Suprapubic skin (tissue), 4 donors: ENCODE measurements around the gene ALLC. TPM values are rescaled to one million over a fixed set of nuclear protein-coding genes. Genes with fewer than 3 reads are reported as not detected.

Experiments used
- DNase-seq, 2 donors: peaks; one replicate each; pipeline ENCODE4 v3.0.0-alpha.2; 2019; ENCODE audit warnings: low spot score in 2 of 2
- H3K27ac ChIP-seq: fragments of 200-600 bp; sonication (generic); one replicate; pipeline ENCODE4 v1.5.1; 2019
- H3K27me3 ChIP-seq: fragments of 200-600 bp; sonication (generic); one replicate; pipeline ENCODE4 v1.5.1; 2019
- H3K36me3 ChIP-seq: fragments of 200-600 bp; sonication (generic); one replicate; pipeline ENCODE4 v1.5.1; 2019
- H3K4me1 ChIP-seq: fragments of 200-600 bp; sonication (generic); one replicate; pipeline ENCODE4 v1.5.1; 2019
- H3K4me3 ChIP-seq: fragments of 200-600 bp; sonication (generic); one replicate; pipeline ENCODE4 v1.5.1; 2019; ENCODE audit warnings: mild to moderate bottlenecking
- H3K9me3 ChIP-seq: fragments of 200-600 bp; sonication (generic); one replicate; pipeline ENCODE4 v1.5.1; 2019
- CTCF ChIP-seq, 2 donors: fragments of 200-600 bp in 1 of 2; fragments of 450-650 bp in 1 of 2; sonication (generic) in 1 of 2; IDR thresholded peaks; one replicate each; pipeline ENCODE4 v1.5.1; 2016 to 2019; ENCODE audit warnings: antibody characterized with exemption in 2 of 2, mild to moderate bottlenecking in 1 of 2, moderate library complexity in 1 of 2
- EP300 ChIP-seq: sonication (generic); formaldehyde crosslinking; IDR thresholded peaks from one replicate; pipeline ENCODE4 v1.6.1; 2017; ENCODE audit warnings: antibody characterized with exemption
- POLR2A ChIP-seq, 2 donors: fragments of 450-650 bp; IDR thresholded peaks; one replicate each; pipeline ENCODE4 v1.6.1; 2017; ENCODE audit warnings: antibody characterized with exemption in 2 of 2, mild to moderate bottlenecking in 2 of 2, moderate library complexity in 2 of 2
- POLR2AphosphoS5 ChIP-seq, 3 donors: sonication (generic); formaldehyde crosslinking; IDR thresholded peaks; one replicate each; pipeline ENCODE4 v1.6.1; 2017; ENCODE audit warnings: antibody characterized with exemption in 3 of 3
- WGBS: methylation state at CpG from one replicate; pipeline ENCODE4 v1.1.5; 2018; 5-methylcytosine and 5-hydroxymethylcytosine counted together
- total RNA-seq, 4 donors: library from RNA; depleted of rRNA; stranded (reverse); fragments of >200 nt; gene quantifications; one replicate each; pipeline ENCODE4 v1.1.0, GENCODE V29; 2016

Gene ALLC
- total RNA-seq, 4 donors from 2014 or later: not detected

DNA sequence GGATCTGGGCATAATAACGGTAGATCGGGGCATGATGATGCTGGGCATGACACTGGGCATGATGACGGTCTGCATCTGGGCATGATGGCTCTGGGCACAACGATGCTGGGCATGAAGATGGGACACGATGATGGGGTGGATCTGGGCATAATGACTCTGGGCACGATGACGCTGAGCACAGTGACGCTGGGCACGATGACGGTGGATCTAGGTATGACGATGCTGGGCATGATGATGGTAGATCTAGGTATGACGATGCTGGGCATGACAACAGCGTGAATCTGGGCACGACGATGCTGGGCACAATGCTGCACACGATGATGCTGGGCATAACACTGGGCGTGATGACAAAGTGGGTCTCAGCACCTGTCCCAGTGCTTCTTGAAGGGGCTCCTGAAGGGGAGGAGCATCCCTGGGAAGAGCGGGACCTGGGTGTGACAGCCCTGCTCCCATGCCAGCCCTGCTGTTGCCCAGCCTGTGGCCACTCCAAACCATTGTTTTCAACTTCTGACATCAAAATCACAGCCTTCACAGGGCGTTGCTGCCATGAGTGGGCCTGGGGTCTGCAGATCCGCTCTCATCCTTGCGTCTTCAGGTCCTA is 30.4 kb upstream of the ALLC start:
- no peaks in the 10 kb centered on the region for H3K4me1 ChIP-seq
- no peak overlapping the region for H3K27ac ChIP-seq
- 94% methylated on average over 20 of the region's 21 CpGs for WGBS
- H3K9me3 ChIP-seq: no peaks in the 10 kb centered on the region
- no peak for TF ChIP-seq POLR2A (IDR thresholded peaks at IDR 0.05)
- no peak for TF ChIP-seq EP300
- no peaks in the 10 kb centered on the region for H3K27me3 ChIP-seq
- no peak for DNase-seq
- H3K36me3 ChIP-seq: no peaks in the 10 kb centered on the region
- H3K4me3 ChIP-seq: no peak overlapping the region

GRCh38 chr2:3628241-3628679 is 29.7 kb upstream of the ALLC start:
- Histone ChIP-seq H3K36me3 (no peaks in the 10 kb centered on the region), H3K4me3 (no peak overlapping the region), H3K27ac (no peak overlapping the region), H3K27me3 (no peaks in the 10 kb centered on the region), H3K9me3 (no peaks in the 10 kb centered on the region), H3K4me1 (no peaks in the 10 kb centered on the region)
- WGBS: 92% methylated on average over 8 of the region's 10 CpGs
- TF ChIP-seq EP300 (no peak), POLR2AphosphoS5 (IDR thresholded peaks at IDR 0.05) (no peak), POLR2A (IDR thresholded peaks at IDR 0.05) (no peak), CTCF (IDR thresholded peaks at IDR 0.05) (no peak)
- no peak for DNase-seq

- WGBS: 35% methylated on average over 12 of the region's 12 CpGs
Measured at GRCh38 chr2:3628800-3629199, 29.2 kb upstream of the ALLC start.

DNA sequence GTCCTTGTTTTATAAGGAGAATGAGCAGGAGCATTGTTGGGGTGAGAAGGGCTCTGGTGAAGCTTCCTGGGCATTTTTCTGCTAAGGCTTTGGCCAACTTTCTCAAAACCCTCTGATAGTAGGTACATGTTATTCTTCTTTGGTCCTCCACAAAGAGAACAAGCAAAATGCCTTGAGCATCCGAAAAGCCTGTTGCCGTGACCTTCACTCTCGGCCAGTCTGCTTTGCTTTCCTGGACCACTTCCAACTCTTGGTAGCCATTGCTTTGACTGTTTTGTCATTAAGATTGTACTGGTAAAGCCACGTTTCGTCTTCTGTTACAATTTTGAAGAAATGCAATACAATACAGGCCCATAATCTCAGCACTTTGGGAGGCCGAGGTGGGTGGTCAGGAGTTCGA is 27.4 kb upstream of the ALLC start:
- WGBS: 89% methylated on average over 7 of the region's 7 CpGs
- DNase-seq: no peak
- Histone ChIP-seq H3K4me1 (peaks cover 20% of the 10 kb centered on the region), H3K27me3 (no peaks in the 10 kb centered on the region), H3K4me3 (no peak overlapping the region), H3K27ac (no peak overlapping the region), H3K36me3 (no peaks in the 10 kb centered on the region), H3K9me3 (no peaks in the 10 kb centered on the region)
- TF ChIP-seq POLR2A (IDR thresholded peaks at IDR 0.05): no peak
- TF ChIP-seq CTCF (IDR thresholded peaks at IDR 0.05): no peak
- TF ChIP-seq EP300: no peak
- no peak for TF ChIP-seq POLR2AphosphoS5 (IDR thresholded peaks at IDR 0.05)

More at GRCh38 chr2:3628800-3629199, 29.2 kb upstream of the ALLC start:
- TF ChIP-seq POLR2A (IDR thresholded peaks at IDR 0.05): no peak
- TF ChIP-seq POLR2AphosphoS5 (IDR thresholded peaks at IDR 0.05): no peak
- TF ChIP-seq CTCF (IDR thresholded peaks at IDR 0.05): no peak
- no peak for TF ChIP-seq EP300
- H3K9me3 ChIP-seq: no peaks in the 10 kb centered on the region
- peaks cover 3% of the 10 kb centered on the region for H3K4me1 ChIP-seq
- no peak for DNase-seq
- H3K27me3 ChIP-seq: no peaks in the 10 kb centered on the region
- H3K36me3 ChIP-seq: no peaks in the 10 kb centered on the region
- H3K27ac ChIP-seq: no peak overlapping the region
- no peak overlapping the region for H3K4me3 ChIP-seq

GRCh38 chr2:3631161-3631850 is 26.7 kb upstream of the ALLC start:
- H3K27me3 ChIP-seq: no peaks in the 10 kb centered on the region
- 89% methylated on average over 15 of the region's 15 CpGs for WGBS
- no peaks in the 10 kb centered on the region for H3K9me3 ChIP-seq
- TF ChIP-seq POLR2A (IDR thresholded peaks at IDR 0.05): no peak
- TF ChIP-seq CTCF (IDR thresholded peaks at IDR 0.05): no peak
- no peak for TF ChIP-seq EP300
- TF ChIP-seq POLR2AphosphoS5 (IDR thresholded peaks at IDR 0.05): no peak
- no peaks in the 10 kb centered on the region for H3K36me3 ChIP-seq
- no peak overlapping the region for H3K4me3 ChIP-seq
- H3K4me1 ChIP-seq: peaks cover 21% of the 10 kb centered on the region
- no peak overlapping the region for H3K27ac ChIP-seq
- DNase-seq: no peak
